NCI-H526 (cell line): ENCODE results near the gene TVP23C.
"Not testable (repeated sequence)": the region's sequence is repeated elsewhere in the genome, so short reads cannot be mapped to it uniquely, and the experiment has no call there.

Source experiments
- DNase-seq, 2 experiments: peaks; one replicate each; lab custom pipeline; 2025; lab: John Stamatoyannopoulos, UW

TVP23C gene

GRCh38 chr17:15563375-15563857 lies at the start of gene TVP23C:
TSS of gene TVP23C (minus strand) at chr17:15563483. CDS start at chr17:15563448, 35 bp downstream.
- peak; percentile 7 to 71 for DNase-seq

GRCh38 chr17:15592960-15593359 lies 29.7 kb upstream of the TVP23C start:
- DNase-seq, result not testable (repeated sequence)

- DNase-seq, result not testable (repeated sequence)
Observed at GRCh38 chr17:15591986-15592385, 28.7 kb upstream of the TVP23C start.

- not testable (repeated sequence) for DNase-seq
Observed at GRCh38 chr17:15590844-15591243, 27.6 kb upstream of the TVP23C start.

- not testable (repeated sequence) for DNase-seq
Observed at GRCh38 chr17:15589544-15590536, 26.6 kb upstream of the TVP23C start.

- not testable (repeated sequence) for DNase-seq
Observed at GRCh38 chr17:15588017-15588416, 24.7 kb upstream of the TVP23C start.

- DNase-seq, result not testable (repeated sequence)
Observed at GRCh38 chr17:15583313-15583712, 20.0 kb upstream of the TVP23C start.

- DNase-seq, result not testable (repeated sequence)
Observed at GRCh38 chr17:15581462-15581861, 18.2 kb upstream of the TVP23C start.

- DNase-seq, result not testable (repeated sequence)
Observed at GRCh38 chr17:15576848-15577247, 13.6 kb upstream of the TVP23C start.

- not testable (repeated sequence) for DNase-seq
Observed at GRCh38 chr17:15574660-15575059, 11.4 kb upstream of the TVP23C start.

GRCh38 chr17:15573870-15574269 lies 10.6 kb upstream of the TVP23C start:
- DNase-seq, result not testable (repeated sequence)

- DNase-seq, result not testable (repeated sequence)
Observed at GRCh38 chr17:15562613-15563374, 489 bp downstream of the TVP23C start.

- not testable (repeated sequence) for DNase-seq
Observed at GRCh38 chr17:15561439-15561838, 1.8 kb downstream of the TVP23C start.

- not testable (repeated sequence) for DNase-seq
Observed at GRCh38 chr17:15558403-15559105, 4.7 kb downstream of the TVP23C start.

GRCh38 chr17:15557334-15557832 lies 5.9 kb downstream of the TVP23C start:
- not testable (repeated sequence) for DNase-seq

GRCh38 chr17:15552932-15553331 lies 10.4 kb downstream of the TVP23C start:
- DNase-seq, result not testable (repeated sequence)

- not testable (repeated sequence) for DNase-seq
Observed at GRCh38 chr17:15549552-15549951, 13.7 kb downstream of the TVP23C start.

- not testable (repeated sequence) for DNase-seq
Observed at GRCh38 chr17:15546604-15547003, 16.7 kb downstream of the TVP23C start.

- DNase-seq, result not testable (repeated sequence)
Observed at GRCh38 chr17:15540371-15541219, 22.7 kb downstream of the TVP23C start.

- DNase-seq, result not testable (repeated sequence)
Observed at GRCh38 chr17:15533122-15533521, 30.2 kb downstream of the TVP23C start.
